GM19043 (cell line): Measurements from ENCODE around the gene ADGRG6.

ENCODE experiments used
- ATAC-seq: cut with Tn5 transposase; IDR thresholded peaks from one replicate; pipeline ENCODE4 v1.9.1; 2021; ENCODE audit warnings: low read depth; ENCODE audit not compliant: unreplicated experiment

The ADGRG6 gene

DNA sequence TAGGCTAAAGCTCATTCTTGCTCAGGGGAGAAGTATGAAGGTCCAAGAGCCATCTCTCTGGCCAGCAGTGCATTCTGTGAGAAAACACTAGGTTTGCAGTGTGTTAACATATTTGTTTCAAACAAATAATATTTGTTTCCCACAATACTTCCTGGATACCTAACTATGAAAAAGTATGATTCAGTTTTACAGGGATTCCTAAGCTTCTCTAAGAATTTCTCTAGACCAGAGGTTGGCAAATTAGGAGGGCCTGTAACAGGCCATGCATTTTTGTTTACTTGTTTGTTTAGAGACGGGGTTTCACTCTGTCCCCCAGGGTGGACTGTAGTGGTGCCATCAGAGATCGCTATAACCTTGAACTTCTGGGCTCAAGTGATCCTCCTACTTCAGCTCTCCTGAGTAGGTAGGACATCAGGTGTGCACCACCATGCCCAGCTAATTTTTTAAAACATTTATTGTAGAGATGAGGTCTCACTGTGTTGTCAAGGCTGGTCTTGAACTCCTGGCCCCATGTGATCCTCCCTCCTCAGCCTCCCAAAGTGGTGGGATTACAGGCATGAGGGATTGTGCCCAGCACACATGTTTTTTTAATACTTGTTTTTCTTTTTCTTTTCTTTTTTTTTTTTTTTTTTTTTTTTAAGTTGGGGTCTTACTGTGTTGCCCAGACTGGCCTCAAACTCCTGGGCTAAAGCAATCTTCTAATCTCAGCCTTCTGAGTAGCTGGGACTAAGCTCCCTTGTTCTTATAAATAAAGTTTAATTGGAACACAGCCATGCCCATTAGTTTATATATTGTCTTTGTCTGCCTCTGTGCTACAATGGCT lies 71.7 kb downstream of the ADGRG6 start:
- ATAC-seq = no peak

DNA sequence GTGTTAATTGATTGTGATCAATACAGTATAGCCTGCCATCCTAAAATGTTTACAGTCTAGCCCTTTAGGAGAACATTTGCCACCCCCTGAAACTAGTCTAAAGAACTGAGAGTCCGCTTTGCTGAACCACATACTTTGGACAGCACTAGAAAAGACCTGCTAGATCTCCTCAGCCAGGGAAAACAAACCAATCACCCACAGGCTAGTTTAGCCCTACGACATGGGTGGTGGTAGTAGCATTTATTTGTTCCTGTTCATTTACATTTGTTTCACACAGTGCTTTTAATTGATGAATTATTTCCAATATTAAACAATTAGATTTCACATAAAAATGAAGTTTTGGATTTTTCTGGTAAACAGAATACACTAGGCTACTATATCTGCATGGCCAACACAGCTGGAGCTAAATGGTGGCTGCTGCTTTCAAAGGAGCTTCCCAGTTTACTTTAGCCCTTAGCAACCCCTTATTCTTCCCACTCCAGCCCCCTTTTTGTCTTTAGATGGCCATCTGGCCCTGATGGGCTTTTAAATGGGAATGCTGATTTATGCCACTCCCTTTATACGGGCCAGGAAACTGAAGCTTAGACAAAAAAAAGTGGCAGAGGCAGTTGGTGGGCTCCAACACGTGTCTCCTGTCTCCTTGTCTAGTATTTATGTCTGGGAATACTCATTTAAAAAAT lies 72.4 kb downstream of the ADGRG6 start:
- ATAC-seq = no peak

DNA sequence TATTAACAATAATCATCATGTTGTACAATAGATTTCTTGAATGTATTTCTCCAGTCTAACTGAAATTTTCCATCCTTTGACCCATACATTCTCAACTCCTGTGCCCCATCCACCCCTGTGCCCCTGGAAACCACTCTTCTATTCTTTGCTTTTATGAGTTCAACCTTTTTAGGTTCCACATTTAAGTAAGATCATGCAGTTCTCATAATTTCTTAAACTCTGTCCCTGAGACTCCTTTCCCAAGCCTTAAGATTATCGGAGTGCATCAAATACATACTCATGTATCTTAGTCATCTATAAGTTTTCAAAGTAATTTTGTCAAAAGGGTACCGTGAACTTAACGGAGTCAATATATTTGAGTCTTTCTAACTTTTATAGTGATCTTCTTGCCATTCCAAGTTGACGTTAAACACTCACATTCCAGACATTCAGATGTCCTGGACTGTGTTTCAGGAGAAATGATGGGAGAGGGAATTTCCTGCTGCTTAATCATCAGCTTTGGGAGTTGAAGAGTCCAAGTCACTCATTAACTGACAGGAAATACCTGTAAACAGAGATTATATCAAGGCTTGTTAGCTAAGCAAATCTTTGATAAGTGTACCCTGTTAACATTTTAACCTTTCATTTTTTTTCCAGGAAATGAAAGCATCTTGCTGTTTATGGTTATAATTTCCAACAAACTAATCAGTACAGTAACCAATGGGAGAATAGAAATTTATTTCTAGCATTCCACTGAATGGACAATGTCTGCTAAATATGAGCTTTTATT lies 73.3 kb downstream of the ADGRG6 start:
- ATAC-seq = no peak

- no peak for ATAC-seq
Observed at GRCh38 chr6:142376115-142376514, 74.3 kb downstream of the ADGRG6 start.

- ATAC-seq = no peak
Observed at GRCh38 chr6:142376800-142377496, 75.1 kb downstream of the ADGRG6 start.

GRCh38 chr6:142377497-142377848 lies 75.7 kb downstream of the ADGRG6 start:
- no peak for ATAC-seq

GRCh38 chr6:142378138-142378875 lies 76.5 kb downstream of the ADGRG6 start:
- no peak for ATAC-seq

DNA sequence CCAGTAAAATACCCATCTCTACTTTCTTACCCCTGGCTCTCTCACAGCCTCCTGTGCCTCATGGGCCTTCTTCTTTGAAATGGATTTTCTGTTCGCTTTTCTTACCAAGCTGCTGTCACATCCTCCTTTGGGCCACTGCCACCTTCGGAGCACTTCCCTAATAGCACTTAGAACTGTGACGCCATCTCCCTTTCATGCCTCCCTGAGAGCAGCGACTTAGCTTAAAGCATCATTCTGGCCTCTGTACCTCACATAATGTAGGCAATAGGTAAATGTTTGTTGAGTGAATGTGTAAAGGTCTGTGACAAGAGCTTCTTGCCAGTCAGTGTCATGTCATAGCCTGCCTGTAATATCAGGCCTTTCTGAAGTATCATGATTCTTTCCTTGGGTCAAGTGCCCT lies 78.8 kb downstream of the ADGRG6 start:
- no peak for ATAC-seq

DNA sequence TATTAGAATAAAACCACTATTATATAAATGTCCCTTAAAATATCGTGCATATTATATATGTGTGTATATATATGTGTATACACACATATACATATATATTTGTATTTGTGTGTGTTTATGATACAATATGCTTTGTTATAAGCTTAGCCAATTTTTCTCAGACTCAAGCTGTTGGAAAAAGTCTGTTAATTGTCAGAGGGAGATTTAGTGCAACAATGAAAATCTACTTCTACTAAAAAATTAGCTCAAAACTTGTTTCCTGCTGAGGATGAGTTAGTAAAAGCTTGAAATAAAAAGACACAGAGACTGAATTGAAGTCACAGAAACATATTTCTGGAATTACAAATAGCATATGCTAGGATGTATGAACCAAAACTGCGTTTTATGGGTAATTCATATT lies 79.4 kb downstream of the ADGRG6 start:
- ATAC-seq = no peak

DNA sequence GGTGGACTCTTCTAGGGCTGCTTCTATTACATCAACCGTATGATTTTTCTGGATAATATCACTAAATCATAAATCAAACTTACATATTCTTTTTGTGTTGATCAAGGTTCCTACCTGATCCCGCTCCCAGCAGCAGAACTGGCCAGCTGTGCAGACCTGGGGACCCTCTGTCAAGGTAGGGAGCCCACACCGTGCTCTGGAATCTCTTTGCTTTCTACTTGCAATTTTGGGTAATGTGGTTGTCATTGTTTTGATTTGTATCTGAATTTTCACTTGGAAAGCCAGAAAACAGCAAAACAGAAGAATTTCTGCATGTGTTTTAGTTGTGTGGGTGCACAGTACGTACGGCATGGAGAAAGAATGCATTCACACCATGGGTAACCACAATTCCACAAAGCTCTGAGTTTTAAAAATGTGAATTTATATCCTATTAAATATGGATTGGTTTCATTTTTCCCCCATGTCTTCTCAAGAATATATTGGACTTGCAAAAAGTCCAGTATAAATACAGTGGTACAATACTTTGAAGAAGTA lies 80.1 kb downstream of the ADGRG6 start:
- ATAC-seq = no peak

DNA sequence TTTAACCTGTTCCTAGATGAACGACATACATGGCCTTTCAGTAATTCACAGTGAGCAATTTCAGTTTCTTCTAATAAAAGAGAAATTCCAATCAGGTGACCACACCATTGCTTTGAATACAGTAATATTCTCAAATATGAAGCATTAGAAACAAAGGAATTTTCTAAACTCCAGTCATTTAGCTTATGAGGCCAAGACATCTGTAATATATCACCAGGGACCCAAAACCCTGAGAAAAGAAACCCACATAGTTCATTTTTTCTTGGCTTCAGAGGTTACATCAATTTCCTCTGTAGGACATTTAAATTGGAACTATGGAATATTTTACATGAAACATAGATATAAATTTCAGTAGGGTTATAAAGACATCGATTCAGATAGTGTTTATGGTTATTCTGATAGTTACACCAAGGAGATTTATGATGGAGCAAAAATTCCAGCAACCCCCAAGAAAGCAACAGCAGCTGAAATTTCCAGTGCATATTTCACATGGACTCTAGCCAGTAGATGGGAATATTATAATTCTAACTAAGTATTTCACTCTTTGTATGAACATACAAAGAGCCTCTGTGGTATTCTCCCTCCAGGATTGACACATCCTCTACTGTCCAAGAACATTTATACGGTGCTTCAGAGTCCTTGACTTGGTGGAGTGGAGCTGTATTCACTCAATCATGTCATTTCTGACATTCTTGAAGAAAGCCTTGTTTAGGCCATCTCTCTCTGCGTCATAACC lies 82.9 kb downstream of the ADGRG6 start:
- no peak for ATAC-seq

GRCh38 chr6:142385352-142385751 lies 83.5 kb downstream of the ADGRG6 start:
- ATAC-seq = no peak

DNA sequence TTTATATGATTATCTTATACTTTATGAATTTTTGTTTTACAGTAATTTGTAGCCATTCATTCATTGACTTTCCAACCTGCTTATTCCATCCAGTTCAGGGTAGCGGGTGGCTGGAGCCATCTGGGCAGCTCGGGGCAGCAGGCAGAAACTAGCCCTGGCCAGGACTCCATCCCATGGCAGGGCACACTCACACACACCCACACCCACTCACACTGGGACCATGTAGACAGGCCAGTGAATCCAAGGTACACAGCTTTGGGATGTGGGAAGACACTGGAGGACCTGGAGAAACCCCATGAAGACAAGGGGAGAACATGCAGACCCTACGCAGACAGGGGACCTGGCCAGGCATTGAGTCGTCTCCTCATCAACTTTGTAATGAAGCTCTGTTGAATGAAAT lies 84.8 kb downstream of the ADGRG6 start:
- no peak for ATAC-seq

GRCh38 chr6:142387997-142388815 lies 86.4 kb downstream of the ADGRG6 start:
- peak; percentile 81 for ATAC-seq

GRCh38 chr6:142395266-142395665 lies 93.5 kb downstream of the ADGRG6 start:
- ATAC-seq = peak; percentile 4

DNA sequence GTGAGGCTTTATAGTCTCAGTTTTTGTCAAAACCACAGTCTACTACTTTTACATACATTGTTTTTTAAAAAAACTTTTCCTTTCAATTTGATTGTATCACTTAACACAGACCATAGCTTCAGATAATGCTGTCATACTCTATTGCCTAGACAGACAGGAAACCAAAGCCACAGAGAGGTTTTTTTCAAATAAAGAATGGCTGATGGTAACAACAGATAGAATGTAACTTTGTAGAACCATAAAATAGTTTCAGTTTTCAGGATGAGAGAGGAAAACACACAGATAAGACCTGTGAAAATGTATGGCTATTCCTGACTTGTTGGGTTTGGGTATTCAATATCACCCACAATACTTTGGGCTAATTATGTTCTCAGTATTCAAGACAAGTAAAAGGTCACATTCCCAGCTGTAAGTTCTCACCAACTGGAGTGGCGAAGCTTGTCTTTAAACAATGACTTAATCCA lies 94.0 kb downstream of the ADGRG6 start:
- ATAC-seq = peak; percentile 97

DNA sequence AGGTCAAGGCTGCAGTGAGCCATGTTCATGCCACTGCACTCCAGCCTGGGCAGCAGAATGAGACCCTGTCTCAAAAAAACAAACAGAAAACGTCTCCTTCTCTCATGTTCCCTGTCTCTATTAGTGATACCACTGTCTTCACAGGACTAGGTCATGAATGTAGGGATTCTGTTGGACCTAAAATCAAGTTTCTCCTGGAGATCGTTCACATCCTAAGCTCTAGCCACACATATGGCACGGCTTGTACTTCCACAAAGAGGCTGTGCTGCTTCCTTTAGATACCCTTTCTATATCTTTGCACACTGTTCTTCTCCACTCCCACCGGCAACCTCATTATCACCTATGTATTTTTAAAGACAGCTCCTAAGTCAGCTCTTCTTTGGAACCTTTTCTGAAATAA lies 96.5 kb downstream of the ADGRG6 start:
- no peak for ATAC-seq

- ATAC-seq = no peak
Observed at GRCh38 chr6:142399739-142400138, 97.9 kb downstream of the ADGRG6 start.
